Measurements from ENCODE around the gene IGSF9B. TPM values are rescaled to one million over a fixed set of nuclear protein-coding genes. Genes with fewer than 3 reads are reported as not detected.

IGSF9B gene
- total RNA-seq, 2 donors from 2014 or later = 10.2 to 35.3 TPM

DNA sequence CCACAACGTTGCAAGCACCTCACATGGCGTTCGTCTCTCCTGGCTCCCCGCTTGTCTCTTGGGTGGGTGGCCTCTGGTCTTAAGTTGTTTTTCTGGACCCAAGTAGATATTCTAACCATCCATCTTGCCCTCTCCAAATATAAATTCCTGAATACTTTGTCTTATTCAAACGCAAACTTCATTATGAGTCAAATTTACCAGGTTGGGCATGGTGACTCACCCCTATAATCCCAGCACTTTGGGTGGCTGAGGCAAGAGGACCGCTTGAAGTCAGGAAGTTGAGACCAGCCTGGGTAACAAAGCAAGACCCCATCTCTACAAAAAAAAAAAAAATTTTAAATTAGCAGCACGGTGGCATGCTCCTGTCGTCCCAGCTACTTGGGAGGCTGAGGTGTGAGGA lies 5.1 kb upstream of the IGSF9B start:
- H3K27me3 ChIP-seq (replicated peaks; ENCODE audit: insufficient read depth) = no peaks in the 10 kb centered on the region
- H3K9me3 ChIP-seq = no peaks in the 10 kb centered on the region
- WGBS = 89% methylated on average over 8 of the region's 8 CpGs
- no peak overlapping the region for H3K4me3 ChIP-seq
- no peaks in the 10 kb centered on the region for H3K4me1 ChIP-seq (replicated peaks)
- TF ChIP-seq POLR2AphosphoS5 (IDR thresholded peaks at IDR 0.05) (no peak), CTCF (IDR thresholded peaks at IDR 0.05) (no peak), POLR2A (IDR thresholded peaks at IDR 0.05) (no peak)
- H3K36me3 ChIP-seq = no peaks in the 10 kb centered on the region
- no peak overlapping the region for H3K27ac ChIP-seq
- intact Hi-C loops (cut with DNase I) = no loop called here
- no peak for DNase-seq (ENCODE audit: low spot score)

DNA sequence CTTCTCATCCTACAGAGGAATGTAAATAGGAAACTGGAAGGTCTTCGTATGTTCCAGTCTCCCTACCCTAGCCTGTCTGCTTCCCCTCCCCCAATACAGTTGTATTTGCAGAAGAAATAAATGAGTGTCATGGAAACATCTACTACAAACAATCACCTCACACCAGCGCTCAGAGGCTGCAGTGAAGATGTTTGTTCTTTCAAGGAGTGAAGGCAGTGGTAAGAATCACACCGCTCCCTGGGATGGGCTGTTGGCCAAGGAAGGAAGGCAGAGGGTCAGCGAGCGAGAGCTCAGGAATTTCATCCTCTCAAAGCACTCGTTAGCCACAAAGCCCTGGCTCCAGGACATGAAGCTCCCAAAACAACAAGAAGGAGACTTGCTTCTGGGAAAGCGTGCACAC lies 1.1 kb upstream of the IGSF9B start:
- H3K27ac ChIP-seq = peak overlapping the region; percentile 75 to 78
- H3K9me3 ChIP-seq = no peaks in the 10 kb centered on the region
- H3K4me1 ChIP-seq (replicated peaks) = peaks cover 2% of the 10 kb centered on the region
- no peak for DNase-seq (ENCODE audit: low spot score)
- 24% methylated on average over 7 of the region's 7 CpGs for WGBS
- H3K4me3 ChIP-seq = no peak overlapping the region
- no peak for TF ChIP-seq POLR2A (IDR thresholded peaks at IDR 0.05)
- TF ChIP-seq CTCF (IDR thresholded peaks at IDR 0.05) = no peak
- no peak for TF ChIP-seq POLR2AphosphoS5 (IDR thresholded peaks at IDR 0.05)
- H3K27me3 ChIP-seq (replicated peaks; ENCODE audit: insufficient read depth) = no peaks in the 10 kb centered on the region
- no peaks in the 10 kb centered on the region for H3K36me3 ChIP-seq
- intact Hi-C loops (cut with DNase I) = loop anchor here (5.0 to 10.0 kb wide), 2 partner anchors 89 to 167 kb away; no protein-coding TSS in a partner anchor

- Histone ChIP-seq H3K36me3 (no peaks in the 10 kb centered on the region), H3K27me3 (replicated peaks; ENCODE audit: insufficient read depth) (no peaks in the 10 kb centered on the region), H3K27ac (peak overlapping the region; percentile 75 to 78), H3K4me1 (replicated peaks) (peaks cover 2% of the 10 kb centered on the region), H3K4me3 (peak overlapping the region; percentile 48 to 50), H3K9me3 (no peaks in the 10 kb centered on the region)
- intact Hi-C loops (cut with DNase I) = loop anchor here (5.0 to 10.0 kb wide), 2 partner anchors 91 to 169 kb away; no protein-coding TSS in a partner anchor
- WGBS = 0% methylated on average over 6 of the region's 58 CpGs
- DNase-seq (ENCODE audit: low spot score) = no peak
- TF ChIP-seq CTCF (IDR thresholded peaks at IDR 0.05) (no peak), POLR2AphosphoS5 (IDR thresholded peaks at IDR 0.05) (no peak), POLR2A (IDR thresholded peaks at IDR 0.05) (no peak)
Observed at GRCh38 chr11:133955945-133956421, 785 bp downstream of the IGSF9B start.

DNA sequence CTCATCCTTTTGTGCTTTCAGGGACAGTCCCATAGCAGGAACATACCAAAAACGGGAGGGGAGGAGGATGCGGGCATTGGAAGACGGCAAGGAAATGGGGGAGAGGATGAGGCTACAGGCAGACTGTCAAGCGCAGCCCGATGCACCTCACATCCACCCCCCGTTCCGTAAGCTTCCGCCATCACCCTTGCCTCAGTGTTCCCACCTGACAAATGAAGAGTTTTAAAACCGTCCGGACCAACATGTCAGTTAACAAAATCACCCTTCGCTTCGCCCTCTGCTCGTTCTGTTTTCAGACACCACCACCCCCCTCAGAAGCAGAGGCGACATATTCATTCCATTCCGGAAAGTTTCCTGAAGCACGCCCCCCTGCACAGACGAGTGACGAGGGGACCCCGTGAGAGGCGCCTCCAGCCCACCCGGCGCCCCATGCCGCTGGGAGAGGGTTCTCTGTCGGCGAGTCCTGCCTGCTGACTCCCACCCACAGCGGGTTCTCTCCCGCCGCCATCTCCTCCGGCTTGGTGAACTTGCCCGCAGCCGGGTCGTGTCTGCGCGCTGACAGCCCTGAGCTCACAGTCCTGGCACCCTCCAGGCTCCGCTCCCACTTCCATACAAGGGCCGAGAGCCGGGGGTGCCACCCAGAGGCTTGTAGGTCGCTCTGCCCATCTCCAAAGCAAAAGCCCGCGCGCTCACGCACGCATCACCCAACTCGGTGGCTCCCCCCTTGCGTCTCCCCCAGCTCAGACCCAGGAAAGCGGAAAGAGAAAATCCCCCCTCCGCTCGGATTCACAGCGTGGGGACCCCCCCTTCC lies 1.5 kb downstream of the IGSF9B start:
- DNase-seq (ENCODE audit: low spot score) = no peak
- Histone ChIP-seq H3K4me1 (replicated peaks) (peaks cover 2% of the 10 kb centered on the region), H3K27ac (peak overlapping the region; percentile 75 to 78), H3K36me3 (no peaks in the 10 kb centered on the region), H3K9me3 (no peaks in the 10 kb centered on the region), H3K4me3 (peak overlapping the region; percentile 48 to 50), H3K27me3 (replicated peaks; ENCODE audit: insufficient read depth) (no peaks in the 10 kb centered on the region)
- TF ChIP-seq CTCF (IDR thresholded peaks at IDR 0.05) (no peak), POLR2AphosphoS5 (IDR thresholded peaks at IDR 0.05) (peak; percentile 27)
- intact Hi-C loops (cut with DNase I) = loop anchor here (5.0 to 10.0 kb wide), 2 partner anchors 92 to 170 kb away; no protein-coding TSS in a partner anchor
- WGBS = 3% methylated on average over 49 of the region's 49 CpGs

Measured in prostate gland (tissue), 2 donors.